ENCODE measurements around the gene HGFAC.

DNA sequence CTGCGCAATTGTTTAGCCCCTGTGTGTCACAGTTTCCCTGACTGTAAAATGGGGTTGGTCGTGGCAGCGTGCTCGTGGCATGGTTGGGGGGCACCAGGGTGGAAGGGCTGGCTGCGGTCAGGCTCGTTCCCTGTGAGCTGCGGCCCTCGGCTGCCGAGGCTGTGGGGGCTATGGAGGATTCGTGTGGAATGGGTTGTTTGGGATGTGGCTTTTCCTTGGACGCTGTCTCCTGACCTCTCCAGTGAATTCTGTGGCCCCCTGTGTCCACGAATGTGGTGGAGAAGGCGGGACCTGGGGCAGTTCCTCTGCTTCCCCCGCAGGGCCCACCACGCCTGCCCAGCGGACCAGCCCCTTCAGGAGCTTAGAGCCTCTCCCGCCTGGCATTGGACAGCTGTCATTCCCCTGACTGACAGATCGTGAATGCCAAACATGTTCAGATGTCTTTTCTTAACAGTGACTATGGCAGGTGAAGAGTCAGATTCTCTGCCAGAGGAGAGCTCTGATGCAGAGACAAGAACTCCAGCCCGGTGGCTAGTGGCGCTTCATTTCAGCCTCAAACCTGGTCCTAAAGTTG, 17.2 kb upstream of the HGFAC start:
- no peak for TF ChIP-seq POLR2A (IDR thresholded peaks at IDR 0.05; ENCODE audit: low read depth, low read length)
- no peak for TF ChIP-seq POLR2AphosphoS5 (IDR thresholded peaks at IDR 0.05; ENCODE audit: low read depth, low read length)
- no peak for TF ChIP-seq TAF1 (IDR thresholded peaks at IDR 0.05; ENCODE audit: low read depth, low read length)
- no peak for TF ChIP-seq POU2F2 (IDR thresholded peaks at IDR 0.05; ENCODE audit: low read depth, low read length)

Measured in GM12891 (cell line).